ENCODE measurements around the gene CDC42BPA. TPM values are rescaled to one million over a fixed set of nuclear protein-coding genes. Genes with fewer than 3 reads are reported as not detected.

Gene CDC42BPA
- total and polyA plus RNA-seq, 4 experiments from 2014 or later, result 0.49 to 0.72 TPM; not detected in 2

DNA sequence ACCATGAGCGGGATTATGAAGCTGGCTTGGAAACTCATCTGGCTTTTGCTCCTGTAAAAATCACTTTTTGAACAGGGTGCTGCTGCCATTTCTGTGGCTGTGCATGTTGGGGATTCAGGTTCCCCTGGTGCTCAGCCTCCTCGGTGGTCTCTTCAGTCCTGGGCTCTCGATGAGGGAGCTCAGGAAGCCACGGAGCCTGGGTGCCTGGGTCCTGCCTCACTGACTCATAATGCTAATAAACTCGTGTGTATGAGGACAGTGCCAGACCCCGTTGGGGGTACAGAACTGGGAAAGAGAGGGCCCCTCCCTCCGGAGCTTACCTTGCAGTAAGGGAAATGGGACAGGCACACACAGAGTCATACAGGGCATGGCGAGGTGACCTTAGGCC lies 372.4 kb downstream of the CDC42BPA start:
- no peak overlapping the region for H3K4me3 ChIP-seq (ENCODE audit: low read length in 2 of 2)
- Mint-ChIP-seq H3K27ac (peak overlapping the region in 1 of 7 donors; percentile 29), H3K4me3 (peak overlapping the region in 1 of 8 donors; percentile 53), H3K4me1 (peaks cover 37 to 78% (median 51%) of the 10 kb centered on the region in 4 donors), H3K27me3 (no peaks in the 10 kb centered on the region), H3K9me3 (peaks cover 0 to 4% (median 0%) of the 10 kb centered on the region in 8 donors), H3K36me3 (peaks cover 9 to 11% of the 10 kb centered on the region in 2 donors)
- no peak for DNase-seq
- H3K27me3 ChIP-seq (ENCODE audit: insufficient read depth, low read length), result no peaks in the 10 kb centered on the region
- peaks cover 21% of the 10 kb centered on the region for H3K4me1 ChIP-seq (ENCODE audit: insufficient read depth, low read length)
- no peaks in the 10 kb centered on the region for H3K36me3 ChIP-seq (ENCODE audit: insufficient read depth, low read length)
- H3K9me3 ChIP-seq (ENCODE audit: control insufficient read depth in 1 of 2, low read length in 2 of 2), result no peaks in the 10 kb centered on the region
- intact Hi-C loops (cut with micrococcal nuclease), result no loop called here
- H3K27ac ChIP-seq (ENCODE audit: low read depth, low read length), result no peak overlapping the region
- ChIA-PET CTCF (ENCODE audit: partially characterized antibody) (no interaction called here), POLR2A (ENCODE audit: partially characterized antibody) (no interaction called here)

DNA sequence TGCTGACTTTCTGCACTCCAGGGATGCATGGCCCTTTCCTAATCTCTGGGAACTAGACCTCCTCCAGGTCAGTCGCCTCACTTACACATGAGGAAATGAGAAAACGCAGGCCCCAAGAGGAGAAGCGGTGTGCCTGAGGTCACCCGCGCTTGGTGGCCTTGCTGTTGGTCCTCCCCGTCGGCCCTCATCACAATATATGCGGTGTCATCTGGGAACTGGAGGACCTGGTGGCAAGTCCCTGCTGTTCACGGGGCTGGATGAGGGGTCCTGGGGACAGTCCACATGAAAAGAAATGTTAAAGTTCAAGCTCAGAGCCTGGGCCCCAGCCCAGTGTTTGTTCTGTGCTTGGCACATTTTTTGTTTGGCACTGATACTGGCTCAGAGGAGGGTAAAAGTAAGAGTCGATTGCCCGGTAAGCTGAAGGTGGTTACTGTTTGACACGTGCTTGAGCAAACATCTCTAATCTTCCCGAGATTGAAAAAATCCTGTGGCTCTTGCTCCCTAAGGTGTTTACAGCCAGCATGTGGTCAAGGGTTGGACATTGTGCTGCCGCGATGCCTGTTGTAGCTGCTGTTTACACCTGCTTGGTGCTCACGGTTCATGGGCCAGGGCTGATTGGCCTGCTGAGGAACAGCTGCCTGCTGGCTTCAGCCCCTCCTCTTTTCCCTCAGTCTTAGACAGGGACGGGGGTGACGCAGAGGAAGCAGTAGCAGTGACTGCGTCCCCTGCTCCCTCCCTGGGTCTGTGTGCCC lies 373.0 kb downstream of the CDC42BPA start:
- Histone ChIP-seq H3K4me1 (ENCODE audit: insufficient read depth, low read length) (peaks cover 25% of the 10 kb centered on the region), H3K27ac (ENCODE audit: low read depth, low read length) (no peak overlapping the region), H3K4me3 (ENCODE audit: low read length in 2 of 2) (no peak overlapping the region), H3K27me3 (ENCODE audit: insufficient read depth, low read length) (no peaks in the 10 kb centered on the region), H3K36me3 (ENCODE audit: insufficient read depth, low read length) (no peaks in the 10 kb centered on the region), H3K9me3 (ENCODE audit: control insufficient read depth in 1 of 2, low read length in 2 of 2) (no peaks in the 10 kb centered on the region)
- intact Hi-C loops (cut with micrococcal nuclease), result no loop called here
- Mint-ChIP-seq H3K36me3 (peaks cover 8 to 11% of the 10 kb centered on the region in 2 donors), H3K27ac (peak overlapping the region in 3 of 7 donors; percentile 29 to 75 (median 30)), H3K4me3 (no peak overlapping the region), H3K9me3 (peaks cover 0 to 4% (median 0%) of the 10 kb centered on the region in 8 donors), H3K4me1 (peaks cover 38 to 79% (median 54%) of the 10 kb centered on the region in 4 donors), H3K27me3 (no peaks in the 10 kb centered on the region)
- CTCF ChIA-PET (ENCODE audit: partially characterized antibody), result no interaction called here
- POLR2A ChIA-PET (ENCODE audit: partially characterized antibody), result no interaction called here
- DNase-seq, result no peak

DNA sequence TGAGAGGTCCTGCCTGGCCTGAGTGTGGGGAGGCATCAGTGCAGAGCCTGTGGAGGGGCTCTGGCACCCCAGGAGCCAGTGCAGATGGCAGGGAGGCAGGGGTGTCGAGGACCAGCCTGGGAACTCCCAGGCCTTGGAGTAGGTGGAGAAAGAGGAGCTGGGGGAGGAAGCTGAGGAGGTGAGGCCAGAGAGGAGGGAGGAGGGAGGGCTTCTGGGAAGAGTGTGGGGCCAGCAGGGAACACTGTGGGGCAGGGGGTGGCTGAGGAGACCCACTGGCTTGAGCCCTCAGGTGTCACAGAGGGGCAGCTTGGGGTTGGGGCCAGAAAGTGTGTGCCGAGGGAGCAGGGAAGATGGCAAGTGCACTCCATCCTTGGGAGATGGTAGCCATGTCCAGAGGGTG lies 374.4 kb downstream of the CDC42BPA start:
- Histone ChIP-seq H3K4me3 (ENCODE audit: low read length in 2 of 2) (no peak overlapping the region), H3K4me1 (ENCODE audit: insufficient read depth, low read length) (peaks cover 32% of the 10 kb centered on the region), H3K27ac (ENCODE audit: low read depth, low read length) (no peak overlapping the region), H3K36me3 (ENCODE audit: insufficient read depth, low read length) (no peaks in the 10 kb centered on the region), H3K27me3 (ENCODE audit: insufficient read depth, low read length) (no peaks in the 10 kb centered on the region), H3K9me3 (ENCODE audit: control insufficient read depth in 1 of 2, low read length in 2 of 2) (no peaks in the 10 kb centered on the region)
- H3K27ac Mint-ChIP-seq, result peak overlapping the region in 1 of 7 donors; percentile 28
- intact Hi-C loops (cut with micrococcal nuclease), result loop anchor here (5.0 kb wide), 1 partner anchor 1223 kb away; the partner anchor contains the start of gene IBA57
- ChIA-PET POLR2A (ENCODE audit: partially characterized antibody) (no interaction called here), CTCF (ENCODE audit: partially characterized antibody) (no interaction called here)
- H3K4me1 Mint-ChIP-seq, result peaks cover 40 to 81% (median 59%) of the 10 kb centered on the region in 4 donors
- DNase-seq, result no peak
- H3K4me3 Mint-ChIP-seq, result peak overlapping the region in 1 of 8 donors; percentile 48
- peaks cover 0 to 4% (median 0%) of the 10 kb centered on the region in 8 donors for H3K9me3 Mint-ChIP-seq
- H3K36me3 Mint-ChIP-seq, result peaks cover 6 to 11% of the 10 kb centered on the region in 2 donors
- no peaks in the 10 kb centered on the region for H3K27me3 Mint-ChIP-seq

DNA sequence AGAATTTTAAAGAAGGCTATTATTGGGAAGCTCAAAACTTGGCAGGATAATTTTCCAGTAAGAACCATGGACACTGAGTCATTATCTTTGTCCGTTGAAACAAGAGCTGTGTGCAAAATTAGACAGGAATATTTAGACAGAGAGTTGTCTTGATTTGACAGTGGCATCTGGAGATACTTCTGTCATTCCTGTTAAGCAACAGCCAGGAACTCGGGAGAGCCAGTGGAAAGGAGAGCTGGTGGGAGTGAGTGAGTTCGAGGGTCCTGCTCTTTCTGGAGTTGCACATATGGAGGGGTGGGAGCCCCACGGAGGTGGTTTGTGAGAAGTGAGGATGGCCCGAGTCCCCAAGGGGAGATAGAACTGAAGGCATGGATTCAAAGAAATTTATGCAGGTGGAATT lies 375.1 kb downstream of the CDC42BPA start:
- no peaks in the 10 kb centered on the region for H3K27me3 ChIP-seq (ENCODE audit: insufficient read depth, low read length)
- intact Hi-C loops (cut with micrococcal nuclease), result loop anchor here (5.0 kb wide), 1 partner anchor 1224 kb away; the partner anchor contains the start of gene IBA57
- peaks cover 39 to 81% (median 61%) of the 10 kb centered on the region in 4 donors for H3K4me1 Mint-ChIP-seq
- H3K36me3 ChIP-seq (ENCODE audit: insufficient read depth, low read length), result no peaks in the 10 kb centered on the region
- peaks cover 40% of the 10 kb centered on the region for H3K4me1 ChIP-seq (ENCODE audit: insufficient read depth, low read length)
- no peak overlapping the region for H3K27ac ChIP-seq (ENCODE audit: low read depth, low read length)
- no peak overlapping the region for H3K4me3 ChIP-seq (ENCODE audit: low read length in 2 of 2)
- ChIA-PET POLR2A (ENCODE audit: partially characterized antibody) (no interaction called here), CTCF (ENCODE audit: partially characterized antibody) (no interaction called here)
- peak overlapping the region in 1 of 7 donors; percentile 28 for H3K27ac Mint-ChIP-seq
- peaks cover 4 to 5% of the 10 kb centered on the region in 2 donors for H3K36me3 Mint-ChIP-seq
- DNase-seq, result no peak
- H3K27me3 Mint-ChIP-seq, result no peaks in the 10 kb centered on the region
- peaks cover 0 to 2% (median 0%) of the 10 kb centered on the region in 8 donors for H3K9me3 Mint-ChIP-seq
- H3K9me3 ChIP-seq (ENCODE audit: control insufficient read depth in 1 of 2, low read length in 2 of 2), result no peaks in the 10 kb centered on the region
- H3K4me3 Mint-ChIP-seq, result peak overlapping the region in 2 of 8 donors; percentile 5 to 32

DNA sequence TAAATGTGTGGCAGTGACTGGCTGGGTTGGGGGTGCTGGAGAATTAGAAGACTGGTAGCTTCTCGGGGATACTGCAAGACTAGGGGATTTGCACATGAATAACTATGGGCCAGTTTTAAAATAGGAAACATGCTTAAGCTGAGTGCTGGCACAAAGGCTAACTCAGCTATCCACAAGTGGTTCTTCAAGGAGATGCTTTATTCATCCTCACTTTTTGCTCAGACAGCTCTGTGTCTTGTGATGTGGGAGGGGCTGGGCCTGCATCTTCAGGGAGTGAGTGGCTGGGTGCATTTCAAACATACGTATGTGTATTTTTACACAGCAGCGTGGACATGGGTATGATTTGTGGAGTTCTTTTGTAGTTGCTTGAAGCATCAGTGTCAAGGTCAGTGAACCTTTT lies 375.9 kb downstream of the CDC42BPA start:
- Mint-ChIP-seq H3K4me3 (peak overlapping the region in 7 of 8 donors; percentile 33 to 65 (median 58)), H3K9me3 (no peaks in the 10 kb centered on the region), H3K36me3 (peaks cover 4% of the 10 kb centered on the region in 2 donors), H3K27ac (peak overlapping the region in 3 of 7 donors; percentile 14 to 97 (median 50)), H3K4me1 (peaks cover 39 to 81% (median 61%) of the 10 kb centered on the region in 4 donors), H3K27me3 (no peaks in the 10 kb centered on the region)
- no peak overlapping the region for H3K27ac ChIP-seq (ENCODE audit: low read depth, low read length)
- POLR2A ChIA-PET (ENCODE audit: partially characterized antibody), result no interaction called here
- H3K4me3 ChIP-seq (ENCODE audit: low read length in 2 of 2), result no peak overlapping the region
- intact Hi-C loops (cut with micrococcal nuclease), result loop anchor here (5.0 kb wide), 1 partner anchor 1225 kb away; the partner anchor contains the start of gene IBA57
- CTCF ChIA-PET (ENCODE audit: partially characterized antibody), result no interaction called here
- DNase-seq, result no peak
- no peaks in the 10 kb centered on the region for H3K9me3 ChIP-seq (ENCODE audit: control insufficient read depth in 1 of 2, low read length in 2 of 2)
- no peaks in the 10 kb centered on the region for H3K27me3 ChIP-seq (ENCODE audit: insufficient read depth, low read length)
- no peaks in the 10 kb centered on the region for H3K36me3 ChIP-seq (ENCODE audit: insufficient read depth, low read length)
- peaks cover 40% of the 10 kb centered on the region for H3K4me1 ChIP-seq (ENCODE audit: insufficient read depth, low read length)

DNA sequence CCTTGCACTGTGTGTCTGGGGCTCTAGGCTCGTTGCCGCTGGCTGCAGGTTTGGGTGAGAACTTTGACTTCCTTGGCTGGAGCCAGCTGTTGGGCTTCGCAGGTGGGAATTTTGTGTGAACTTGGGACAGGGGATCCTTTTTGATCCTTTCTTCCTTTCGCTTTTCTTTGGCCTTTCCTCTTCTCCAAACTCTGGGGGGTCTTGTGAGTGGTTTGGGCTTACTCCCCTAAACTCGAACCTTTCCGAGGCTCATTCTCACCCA lies 377.6 kb downstream of the CDC42BPA start:
- POLR2A ChIA-PET (ENCODE audit: partially characterized antibody), result interaction anchor here (0.9 to 3.7 kb wide), 8 partner anchors 10 to 941 kb away, joined by 3 to 64 read pairs (median 6); partner anchors contain the start of gene LIN9

More for the DNA sequence above, 377.6 kb downstream of the CDC42BPA start:
- Histone ChIP-seq H3K27ac (ENCODE audit: low read depth, low read length) (peak overlapping the region; percentile 87), H3K4me1 (ENCODE audit: insufficient read depth, low read length) (peaks cover 40% of the 10 kb centered on the region), H3K27me3 (ENCODE audit: insufficient read depth, low read length) (no peaks in the 10 kb centered on the region), H3K4me3 (ENCODE audit: low read length in 2 of 2) (peak overlapping the region; percentile 72 to 84), H3K9me3 (ENCODE audit: control insufficient read depth in 1 of 2, low read length in 2 of 2) (no peaks in the 10 kb centered on the region), H3K36me3 (ENCODE audit: insufficient read depth, low read length) (no peaks in the 10 kb centered on the region)
- DNase-seq, result no peak
- intact Hi-C loops (cut with micrococcal nuclease), result loop anchor here (5.0 kb wide), 1 partner anchor 1227 kb away; the partner anchor contains the start of gene IBA57
- CTCF ChIA-PET (ENCODE audit: partially characterized antibody), result interaction anchor here (1.1 kb wide), 1 partner anchor 29 kb away, joined by 6 read pairs; no protein-coding TSS in a partner anchor
- Mint-ChIP-seq H3K27ac (peak overlapping the region; percentile 60 to 98 (median 97)), H3K4me1 (peaks cover 31 to 70% (median 53%) of the 10 kb centered on the region in 4 donors), H3K4me3 (peak overlapping the region; percentile 89 to 95 (median 92)), H3K9me3 (peaks cover 0 to under 1% (median 0%) of the 10 kb centered on the region in 8 donors), H3K27me3 (no peaks in the 10 kb centered on the region), H3K36me3 (peaks cover 4% of the 10 kb centered on the region in 2 donors)

All from CD4-positive, alpha-beta memory T cell (primary cell).